LNCaP clone FGC (cell line): ENCODE data around the gene ZNF19.

ENCODE experiments used
- DNase-seq: peaks from one replicate; pipeline ENCODE4 v3.0.0-alpha.2; 2011; ENCODE audit warnings: low read depth
- H3K4me3 ChIP-seq: 2 replicates; pipeline ENCODE4 v1.5.1; 2011; ENCODE audit warnings: mild to moderate bottlenecking, low read depth, low read length, control low read depth
- TF ChIP-seq, protein P1 (sequence below): IDR thresholded peaks from 2 replicates; pipeline ENCODE4 v1.5.1; 2012; ENCODE audit warnings: mild to moderate bottlenecking; ENCODE audit not compliant: control insufficient read depth, insufficient read depth; ENCODE audit errors: extremely low read depth

The ZNF19 gene

DNA sequence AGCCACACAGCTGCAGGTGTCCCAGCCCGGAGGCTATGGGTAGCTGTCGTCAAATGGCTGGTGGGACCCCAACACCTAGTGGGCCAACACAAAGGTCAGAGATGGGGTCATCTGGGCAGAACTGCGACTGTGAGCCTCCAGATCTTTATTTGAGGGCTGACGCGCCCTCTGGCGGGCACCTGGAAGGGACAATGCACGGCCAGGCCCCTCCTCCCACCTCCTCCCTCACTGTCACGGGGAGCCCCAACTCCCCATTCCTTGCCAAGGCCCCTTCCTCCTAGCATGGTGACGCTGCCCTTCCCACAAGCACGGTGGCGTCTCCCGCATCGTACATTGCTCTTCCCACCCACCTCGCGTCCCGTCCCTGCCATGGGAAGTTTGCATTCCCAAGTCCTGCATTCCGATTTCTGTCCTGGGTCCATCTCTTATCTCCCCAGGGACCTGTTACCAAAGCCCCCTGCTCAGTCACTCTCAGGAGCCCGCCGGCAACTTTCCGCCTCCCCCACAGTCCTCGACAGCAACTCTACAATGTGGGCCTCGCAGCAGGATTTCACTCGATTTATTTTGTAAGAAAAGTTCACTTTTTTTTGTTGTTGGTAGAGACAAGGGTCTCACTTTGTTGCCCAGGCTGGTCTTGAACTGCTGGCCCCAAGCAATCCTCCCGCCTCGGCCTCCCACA is 48.3 kb downstream of the ZNF19 start:
- H3K4me3 ChIP-seq = no peak overlapping the region
- TF ChIP-seq, protein P1, sequence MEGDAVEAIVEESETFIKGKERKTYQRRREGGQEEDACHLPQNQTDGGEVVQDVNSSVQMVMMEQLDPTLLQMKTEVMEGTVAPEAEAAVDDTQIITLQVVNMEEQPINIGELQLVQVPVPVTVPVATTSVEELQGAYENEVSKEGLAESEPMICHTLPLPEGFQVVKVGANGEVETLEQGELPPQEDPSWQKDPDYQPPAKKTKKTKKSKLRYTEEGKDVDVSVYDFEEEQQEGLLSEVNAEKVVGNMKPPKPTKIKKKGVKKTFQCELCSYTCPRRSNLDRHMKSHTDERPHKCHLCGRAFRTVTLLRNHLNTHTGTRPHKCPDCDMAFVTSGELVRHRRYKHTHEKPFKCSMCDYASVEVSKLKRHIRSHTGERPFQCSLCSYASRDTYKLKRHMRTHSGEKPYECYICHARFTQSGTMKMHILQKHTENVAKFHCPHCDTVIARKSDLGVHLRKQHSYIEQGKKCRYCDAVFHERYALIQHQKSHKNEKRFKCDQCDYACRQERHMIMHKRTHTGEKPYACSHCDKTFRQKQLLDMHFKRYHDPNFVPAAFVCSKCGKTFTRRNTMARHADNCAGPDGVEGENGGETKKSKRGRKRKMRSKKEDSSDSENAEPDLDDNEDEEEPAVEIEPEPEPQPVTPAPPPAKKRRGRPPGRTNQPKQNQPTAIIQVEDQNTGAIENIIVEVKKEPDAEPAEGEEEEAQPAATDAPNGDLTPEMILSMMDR = peak; percentile 25
- DNase-seq = no peak

DNA sequence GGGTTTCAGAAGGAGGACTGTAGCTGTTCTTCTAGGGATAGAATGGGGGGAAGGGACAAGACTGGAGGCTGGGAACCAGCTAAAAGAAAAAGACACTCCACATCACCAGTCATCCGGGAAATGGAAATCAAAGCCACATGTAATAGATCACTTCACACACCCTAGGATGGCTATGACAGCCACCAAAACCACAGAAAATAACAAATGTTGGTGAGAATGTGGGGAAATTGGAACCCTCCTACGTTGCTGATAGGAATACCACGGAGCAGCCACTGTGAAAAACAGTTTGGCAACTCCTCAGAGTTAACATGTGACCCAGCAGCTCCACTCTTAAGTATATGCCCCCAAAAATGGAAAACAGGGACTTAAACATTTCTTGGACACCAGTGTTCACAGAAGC is 49.6 kb downstream of the ZNF19 start:
- DNase-seq = no peak
- TF ChIP-seq, protein P1 = no peak
- H3K4me3 ChIP-seq = no peak overlapping the region

DNA sequence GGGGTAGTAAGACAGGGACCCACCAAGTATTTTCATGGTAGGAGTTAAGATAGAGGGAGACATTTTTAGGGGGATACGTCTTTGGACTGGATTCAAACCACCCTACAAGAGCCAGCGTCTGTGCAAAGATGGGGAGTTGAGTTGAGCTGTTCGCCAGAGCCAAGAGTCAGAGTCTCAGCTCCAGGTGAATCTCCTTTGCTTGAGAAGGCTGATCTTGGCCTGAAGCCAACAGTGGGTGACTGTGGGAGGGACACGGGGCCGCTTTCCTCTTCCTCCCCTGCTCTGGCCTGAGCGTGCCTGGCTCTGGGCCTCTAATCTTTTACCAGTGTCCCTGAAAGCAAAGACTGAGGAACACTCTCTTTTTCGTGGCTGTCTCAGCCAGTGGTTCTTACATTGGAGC is 52.7 kb downstream of the ZNF19 start:
- no peak for DNase-seq
- H3K4me3 ChIP-seq = no peak overlapping the region
- TF ChIP-seq, protein P1 = no peak

DNA sequence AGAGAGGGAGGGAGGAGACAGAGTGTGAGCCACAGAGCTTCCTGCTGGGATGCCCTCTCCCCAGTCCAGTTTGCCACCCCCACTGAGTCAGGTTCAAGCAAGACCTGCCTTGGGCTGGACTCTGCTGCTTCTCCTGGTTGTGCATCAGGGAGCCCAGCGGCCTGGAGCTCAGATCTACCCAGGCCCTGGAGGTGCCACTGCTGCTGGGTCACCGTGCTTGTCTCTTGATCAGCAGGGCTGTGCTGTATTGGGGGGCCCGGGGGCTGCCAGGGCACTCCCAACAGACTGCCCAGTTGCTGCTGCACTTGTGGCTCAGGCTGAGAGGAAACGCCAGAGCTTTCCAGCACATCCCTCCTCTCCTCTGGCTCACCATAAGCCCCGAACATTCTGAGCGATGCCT is 56.2 kb downstream of the ZNF19 start:
- TF ChIP-seq, protein P1 = no peak
- H3K4me3 ChIP-seq = no peak overlapping the region
- DNase-seq = no peak

GRCh38 chr16:71431991-71432390 is 57.1 kb downstream of the ZNF19 start:
- TF ChIP-seq, protein P1 = no peak
- no peak overlapping the region for H3K4me3 ChIP-seq
- DNase-seq = no peak

GRCh38 chr16:71431176-71431575 is 57.9 kb downstream of the ZNF19 start:
- TF ChIP-seq, protein P1 = no peak
- DNase-seq = no peak
- H3K4me3 ChIP-seq = no peak overlapping the region

- TF ChIP-seq, protein P1 = no peak
- no peak for DNase-seq
- no peak overlapping the region for H3K4me3 ChIP-seq
Measured at GRCh38 chr16:71430744-71431143, 58.4 kb downstream of the ZNF19 start.
